Left renal pelvis (tissue), 4 donors: Measurements from ENCODE around the gene PLPP3. TPM values are rescaled to one million over a fixed set of nuclear protein-coding genes. Genes with fewer than 3 reads are reported as not detected.

Source experiments
- DNase-seq, 4 donors: peaks; one replicate each; pipeline ENCODE4 v3.0.0-alpha.2; 2013; ENCODE audit warnings: low read depth in 4 of 4, low spot score in 3 of 4
- polyA plus RNA-seq, 4 donors: library from polyadenylated mRNA; unstranded; fragments of 120-200 nt; gene quantifications; one replicate each; pipeline ENCODE4 v1.2.1, GENCODE V29; 2013; ENCODE audit not compliant: insufficient read length in 4 of 4

PLPP3 gene
- polyA plus RNA-seq, 4 donors = 110 to 129 (median 121) TPM

GRCh38 chr1:56446531-56447098, 132.7 kb downstream of the PLPP3 start:
- DNase-seq = no peak

GRCh38 chr1:56444960-56445646, 134.3 kb downstream of the PLPP3 start:
- no peak for DNase-seq

Other genes with a start within 250 kb of the PLPP3 start
- gene PRKAA2, start 65.8 kb upstream of the PLPP3 start, polyA plus RNA-seq = 10 to 100 TPM in 3 of 4 donors, 1 to 10 TPM in 1; 1.8 to 20.8 (median 16.7) TPM
- 1 to 10 TPM in 2 of 4 donors, under 1 TPM in 1, not detected in 1; 0.96 to 1.2 (median 1.0) TPM for gene FYB2, start 239.8 kb upstream of the PLPP3 start, polyA plus RNA-seq